ENCODE results near the gene MEF2B.
"Not testable (repeated sequence)": the region's sequence is repeated elsewhere in the genome, so short reads cannot be mapped to it uniquely, and the experiment has no call there.

The MEF2B gene

GRCh38 chr19:19151418-19151817 lies 18.6 kb downstream of the MEF2B start:
- peaks cover 46% of the 10 kb centered on the region for H3K36me3 Mint-ChIP-seq
- peak; percentile 91 for ATAC-seq
- H3K4me3 Mint-ChIP-seq: no peak overlapping the region
- H3K9me3 Mint-ChIP-seq: peaks cover 8% of the 10 kb centered on the region
- H3K27me3 Mint-ChIP-seq: no peaks in the 10 kb centered on the region
- peaks cover 53% of the 10 kb centered on the region for H3K4me1 Mint-ChIP-seq
- peak overlapping the region; percentile 69 for H3K27ac Mint-ChIP-seq

GRCh38 chr19:19149435-19149834 lies 20.6 kb downstream of the MEF2B start:
- no peak overlapping the region for H3K4me3 Mint-ChIP-seq
- no peaks in the 10 kb centered on the region for H3K27me3 Mint-ChIP-seq

GRCh38 chr19:19148504-19148903 lies 21.6 kb downstream of the MEF2B start:
- H3K4me1 Mint-ChIP-seq: peaks cover 41% of the 10 kb centered on the region
- H3K9me3 Mint-ChIP-seq, H3K27ac Mint-ChIP-seq, H3K27me3 Mint-ChIP-seq, ATAC-seq, H3K4me3 Mint-ChIP-seq: not testable (repeated sequence)
- peaks cover 28% of the 10 kb centered on the region for H3K36me3 Mint-ChIP-seq

More at GRCh38 chr19:19149435-19149834, 20.6 kb downstream of the MEF2B start:
- no peak overlapping the region for H3K27ac Mint-ChIP-seq
- H3K4me1 Mint-ChIP-seq: peaks cover 42% of the 10 kb centered on the region
- H3K9me3 Mint-ChIP-seq: no peaks in the 10 kb centered on the region
- no peak for ATAC-seq
- H3K36me3 Mint-ChIP-seq: peaks cover 28% of the 10 kb centered on the region

GRCh38 chr19:19147344-19147743 lies 22.7 kb downstream of the MEF2B start:
- H3K9me3 Mint-ChIP-seq: no peaks in the 10 kb centered on the region
- H3K36me3 Mint-ChIP-seq: peaks cover 28% of the 10 kb centered on the region
- no peak overlapping the region for H3K27ac Mint-ChIP-seq
- H3K4me3 Mint-ChIP-seq: no peak overlapping the region
- no peak for ATAC-seq
- no peaks in the 10 kb centered on the region for H3K27me3 Mint-ChIP-seq
- peaks cover 30% of the 10 kb centered on the region for H3K4me1 Mint-ChIP-seq

GRCh38 chr19:19146865-19147264 lies 23.2 kb downstream of the MEF2B start:
- no peaks in the 10 kb centered on the region for H3K27me3 Mint-ChIP-seq
- H3K9me3 Mint-ChIP-seq: no peaks in the 10 kb centered on the region
- ATAC-seq: no peak
- H3K4me3 Mint-ChIP-seq: no peak overlapping the region
- H3K27ac Mint-ChIP-seq: no peak overlapping the region
- H3K4me1 Mint-ChIP-seq: peaks cover 26% of the 10 kb centered on the region
- peaks cover 28% of the 10 kb centered on the region for H3K36me3 Mint-ChIP-seq

- ATAC-seq: peak; percentile 83
- Mint-ChIP-seq H3K27ac (no peak overlapping the region), H3K9me3 (no peaks in the 10 kb centered on the region), H3K27me3 (no peaks in the 10 kb centered on the region), H3K4me3 (no peak overlapping the region), H3K4me1 (peaks cover 16% of the 10 kb centered on the region), H3K36me3 (peaks cover 28% of the 10 kb centered on the region)
These were observed 24.1 kb downstream of the MEF2B start for GRCh38 chr19:19145684-19146608.

GRCh38 chr19:19145281-19145680 lies 24.8 kb downstream of the MEF2B start:
- ATAC-seq: peak; percentile 41
- Mint-ChIP-seq H3K4me3 (no peak overlapping the region), H3K27me3 (peaks cover 1% of the 10 kb centered on the region), H3K36me3 (peaks cover 28% of the 10 kb centered on the region), H3K9me3 (no peaks in the 10 kb centered on the region), H3K27ac (no peak overlapping the region), H3K4me1 (peaks cover 10% of the 10 kb centered on the region)

GRCh38 chr19:19142347-19142746 lies 27.7 kb downstream of the MEF2B start:
- no peak overlapping the region for H3K27ac Mint-ChIP-seq
- H3K27me3 Mint-ChIP-seq: peaks cover 14% of the 10 kb centered on the region
- H3K4me1 Mint-ChIP-seq: peaks cover 31% of the 10 kb centered on the region
- no peak for ATAC-seq
- H3K9me3 Mint-ChIP-seq: no peaks in the 10 kb centered on the region
- peaks cover 7% of the 10 kb centered on the region for H3K36me3 Mint-ChIP-seq
- H3K4me3 Mint-ChIP-seq: no peak overlapping the region

- ATAC-seq: no peak
- Mint-ChIP-seq H3K4me1 (peaks cover 33% of the 10 kb centered on the region), H3K4me3 (no peak overlapping the region), H3K27me3 (peaks cover 17% of the 10 kb centered on the region), H3K9me3 (no peaks in the 10 kb centered on the region), H3K36me3 (no peaks in the 10 kb centered on the region), H3K27ac (no peak overlapping the region)
These were observed 29.6 kb downstream of the MEF2B start for GRCh38 chr19:19140476-19140875.

- Mint-ChIP-seq H3K36me3 (no peaks in the 10 kb centered on the region), H3K27me3 (peaks cover 17% of the 10 kb centered on the region), H3K4me1 (peaks cover 38% of the 10 kb centered on the region), H3K9me3 (no peaks in the 10 kb centered on the region), H3K4me3 (no peak overlapping the region), H3K27ac (no peak overlapping the region)
- ATAC-seq: no peak
These were observed 30.2 kb downstream of the MEF2B start for GRCh38 chr19:19139876-19140229.

GRCh38 chr19:19138109-19138981 lies 31.7 kb downstream of the MEF2B start, which contains the start of gene TMEM161A:
TMEM161A (minus strand) TSS chr19:19138478; CDS start chr19:19138428, 50 bp downstream.
- H3K27me3 Mint-ChIP-seq: peaks cover 17% of the 10 kb centered on the region
- H3K27ac Mint-ChIP-seq: peak within 1 kb of the TSS; percentile 95
- peaks cover 1% of the 10 kb centered on the region for H3K36me3 Mint-ChIP-seq
- H3K9me3 Mint-ChIP-seq: no peaks in the 10 kb centered on the region
- peak within 1 kb of the TSS; percentile 95 for H3K4me3 Mint-ChIP-seq
- ATAC-seq: peak; percentile 100
- peaks cover 43% of the 10 kb centered on the region for H3K4me1 Mint-ChIP-seq

GRCh38 chr19:19137556-19138108 lies 32.4 kb downstream of the MEF2B start:
- Mint-ChIP-seq H3K27ac (peak overlapping the region; percentile 95), H3K9me3 (no peaks in the 10 kb centered on the region), H3K4me1 (peaks cover 43% of the 10 kb centered on the region), H3K36me3 (peaks cover 8% of the 10 kb centered on the region), H3K27me3 (peaks cover 17% of the 10 kb centered on the region), H3K4me3 (peak overlapping the region; percentile 95)
- peak; percentile 6 for ATAC-seq

- not testable (repeated sequence) for H3K9me3 Mint-ChIP-seq
These were observed 34.4 kb downstream of the MEF2B start for GRCh38 chr19:19135713-19136112.

GRCh38 chr19:19134687-19135158 lies 35.3 kb downstream of the MEF2B start:
- no peak overlapping the region for H3K4me3 Mint-ChIP-seq
- H3K4me1 Mint-ChIP-seq: peaks cover 37% of the 10 kb centered on the region
- peaks cover 3% of the 10 kb centered on the region for H3K9me3 Mint-ChIP-seq
- peak overlapping the region; percentile 40 for H3K27ac Mint-ChIP-seq
- ATAC-seq: no peak
- H3K36me3 Mint-ChIP-seq: peaks cover 17% of the 10 kb centered on the region
- peaks cover 11% of the 10 kb centered on the region for H3K27me3 Mint-ChIP-seq

More at GRCh38 chr19:19135713-19136112, 34.4 kb downstream of the MEF2B start:
- not testable (repeated sequence) for ATAC-seq, H3K4me3 Mint-ChIP-seq, H3K27ac Mint-ChIP-seq
- peaks cover 43% of the 10 kb centered on the region for H3K4me1 Mint-ChIP-seq
- H3K36me3 Mint-ChIP-seq: peaks cover 17% of the 10 kb centered on the region
- peaks cover 17% of the 10 kb centered on the region for H3K27me3 Mint-ChIP-seq

GRCh38 chr19:19133985-19134384 lies 36.1 kb downstream of the MEF2B start:
- H3K9me3 Mint-ChIP-seq: peaks cover 3% of the 10 kb centered on the region
- peaks cover 10% of the 10 kb centered on the region for H3K27me3 Mint-ChIP-seq
- H3K4me3 Mint-ChIP-seq: no peak overlapping the region
- H3K4me1 Mint-ChIP-seq: peaks cover 35% of the 10 kb centered on the region
- no peak for ATAC-seq
- H3K27ac Mint-ChIP-seq: no peak overlapping the region
- H3K36me3 Mint-ChIP-seq: peaks cover 17% of the 10 kb centered on the region
